HS-27A (cell line): ENCODE data around the gene CFI.
A peak's percentile ranks its signal among the peaks of the same experiment; 100 is the strongest.

Source experiments
- DNase-seq: peaks from one replicate; pipeline ENCODE4 v3.0.0-alpha.2; 2012; ENCODE audit warnings: low read depth, missing footprints

Gene CFI

DNA sequence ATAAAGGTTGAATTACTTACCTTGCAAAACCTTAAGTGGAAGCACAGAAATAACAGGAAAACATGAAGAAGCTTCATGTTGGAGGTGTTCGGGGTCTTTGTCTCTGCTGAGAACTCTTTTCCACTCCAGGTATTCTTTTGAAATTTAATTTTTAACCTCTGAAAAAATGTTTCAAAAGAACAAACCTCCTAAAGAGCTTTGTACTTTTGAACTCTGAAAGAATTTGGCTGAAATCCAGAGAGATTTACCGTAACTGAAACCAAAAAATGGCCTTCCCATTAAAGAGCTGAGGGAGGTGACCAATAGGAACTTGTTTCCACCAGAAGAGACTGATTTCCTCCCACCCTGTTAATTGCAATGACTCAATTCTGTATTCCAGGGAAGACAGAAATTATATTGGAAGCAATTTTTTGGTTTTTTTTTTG is at the start of gene CFI:
TSS of gene CFI (minus strand) at position 105 of the 425 bp plus-strand sequence. CDS start at position 77, 28 bp downstream.
- DNase-seq, result no peak

DNA sequence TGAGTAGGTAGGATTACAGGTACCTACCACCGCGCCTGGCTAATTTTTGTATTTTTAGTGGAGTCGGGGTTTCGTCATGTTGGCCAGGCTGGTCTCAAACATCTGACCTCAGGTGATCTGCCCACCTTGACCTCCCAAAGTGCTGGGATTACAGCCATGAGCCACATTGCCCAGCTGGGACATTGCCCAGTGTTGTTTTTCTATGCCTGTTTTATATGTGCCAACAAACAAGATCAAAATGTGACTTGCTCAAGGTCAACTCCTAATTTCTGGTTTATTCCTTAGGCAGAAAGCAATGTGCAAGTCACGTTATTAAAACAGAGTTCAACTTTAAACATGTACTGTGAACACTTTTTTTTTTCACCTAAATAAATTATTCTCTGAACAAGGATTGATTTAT is 48.8 kb upstream of the CFI start:
- no peak for DNase-seq

DNA sequence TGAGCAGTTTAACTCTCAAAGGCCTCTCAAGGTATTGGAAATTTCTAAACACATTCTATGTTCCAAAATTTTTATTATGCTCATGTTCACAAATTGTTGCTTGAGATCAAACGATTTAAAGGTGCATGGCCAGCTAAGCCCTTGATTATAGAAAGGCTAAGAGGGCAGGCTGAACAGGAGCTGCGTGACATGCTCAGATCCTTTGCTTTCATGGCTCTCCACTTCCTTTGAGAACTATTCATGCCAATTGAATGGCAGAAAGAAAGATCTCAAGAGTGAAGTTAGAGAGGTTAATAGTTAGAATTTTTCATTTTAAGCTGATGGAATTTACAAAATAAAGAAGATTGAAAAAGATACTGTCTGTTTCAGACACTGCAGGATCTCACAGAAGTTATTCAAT is 46.7 kb upstream of the CFI start:
- no peak for DNase-seq

DNA sequence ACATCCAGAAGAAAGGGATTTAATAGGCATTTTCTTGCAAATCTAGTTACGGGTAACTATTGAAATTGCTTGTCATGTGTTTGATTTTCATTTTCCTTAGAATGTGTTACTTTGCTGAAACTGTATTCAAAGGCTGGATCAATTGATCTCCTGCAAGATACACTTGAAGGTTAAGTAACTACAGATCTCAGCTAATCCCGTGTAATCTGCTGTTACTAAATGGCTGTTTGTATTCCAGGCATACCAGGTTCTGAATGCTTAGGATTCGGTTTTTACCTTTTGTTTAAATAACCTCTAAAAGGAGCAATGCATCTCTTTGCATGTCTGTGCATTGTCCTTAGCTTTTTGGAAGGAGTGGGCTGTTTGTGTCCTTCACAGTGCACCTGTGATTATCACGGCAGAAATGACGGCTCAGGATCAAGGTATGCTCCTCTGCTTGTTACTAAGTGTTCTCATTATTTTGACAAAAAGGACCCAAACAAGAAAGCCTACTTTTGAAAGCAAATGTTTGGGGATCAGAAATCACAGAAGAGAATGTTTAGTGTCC is 46.2 kb upstream of the CFI start, which contains the start of gene LRIT3:
TSS of gene LRIT3 (plus strand) at position 212 of the 547 bp plus-strand sequence. CDS start at position 307, 95 bp downstream.
- no peak for DNase-seq

DNA sequence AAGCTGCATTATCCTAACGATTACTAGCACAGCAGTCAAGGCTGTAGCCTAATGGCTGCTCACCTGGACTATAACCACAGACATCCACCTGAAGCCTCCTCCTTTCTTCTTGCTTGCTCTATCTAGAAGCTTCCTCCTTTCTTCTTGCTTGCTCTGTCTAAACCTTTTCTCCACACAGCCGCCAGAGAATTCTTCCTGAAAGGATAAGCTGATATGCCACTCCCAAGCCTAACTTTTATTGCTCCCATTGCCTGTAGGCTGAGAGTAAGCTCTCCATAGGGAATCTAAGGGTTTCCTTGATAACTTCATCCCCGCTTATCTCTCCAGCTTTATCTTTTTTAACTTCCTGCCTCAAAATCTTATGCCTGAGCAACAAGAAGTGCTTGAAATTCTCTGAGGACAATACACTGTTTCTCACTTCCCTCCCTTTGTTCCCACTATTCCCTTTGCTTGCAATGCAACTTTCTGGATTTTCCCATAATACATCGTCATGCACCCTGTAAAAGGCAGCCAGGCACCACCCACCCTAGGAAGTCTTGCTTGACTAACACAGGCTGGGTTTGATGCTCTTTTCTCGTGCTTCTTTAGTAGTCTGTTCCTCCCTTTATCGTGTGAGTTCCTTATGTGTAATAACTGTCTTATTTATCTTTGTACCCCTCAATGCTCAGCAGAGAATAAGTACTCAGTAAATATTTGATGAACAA is 44.7 kb upstream of the CFI start:
- no peak for DNase-seq

DNA sequence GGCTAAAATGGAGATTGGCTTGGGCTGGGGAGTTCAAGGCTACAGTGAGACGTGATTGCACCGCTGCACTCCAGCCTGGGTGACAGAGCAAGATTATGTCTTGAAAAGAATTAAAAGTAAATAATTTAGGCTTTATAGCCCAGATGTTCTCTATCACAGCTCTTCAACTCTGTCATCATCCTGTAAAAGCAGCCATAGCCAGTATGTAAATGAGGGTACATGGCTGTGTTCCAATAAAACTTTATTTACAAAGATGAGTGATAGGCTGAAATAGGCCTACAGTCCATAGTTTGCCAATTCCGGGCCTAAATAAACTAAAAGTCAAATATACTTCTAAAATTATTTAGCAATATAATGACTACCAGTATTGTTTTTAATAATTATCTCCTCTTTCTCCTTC is 35.2 kb upstream of the CFI start:
- DNase-seq, result no peak

DNA sequence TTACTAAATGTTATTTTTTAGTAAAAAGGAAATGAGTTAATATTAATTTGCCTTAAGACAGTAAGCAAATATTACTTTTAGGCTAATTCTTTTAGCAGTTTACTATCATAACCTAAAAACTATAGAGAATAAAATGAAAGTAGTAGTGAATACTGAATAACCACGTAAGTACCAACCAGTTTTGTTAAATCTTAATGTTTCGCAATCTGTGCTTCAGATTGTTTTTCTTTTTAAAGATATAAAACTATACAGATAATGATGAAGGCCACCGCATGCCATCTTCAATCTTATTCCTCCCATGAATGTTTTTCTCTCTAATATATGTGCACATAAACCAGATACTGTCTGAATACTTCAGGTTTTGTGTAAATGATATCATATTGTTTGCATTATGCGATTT is 32.0 kb upstream of the CFI start:
- DNase-seq, result no peak

DNA sequence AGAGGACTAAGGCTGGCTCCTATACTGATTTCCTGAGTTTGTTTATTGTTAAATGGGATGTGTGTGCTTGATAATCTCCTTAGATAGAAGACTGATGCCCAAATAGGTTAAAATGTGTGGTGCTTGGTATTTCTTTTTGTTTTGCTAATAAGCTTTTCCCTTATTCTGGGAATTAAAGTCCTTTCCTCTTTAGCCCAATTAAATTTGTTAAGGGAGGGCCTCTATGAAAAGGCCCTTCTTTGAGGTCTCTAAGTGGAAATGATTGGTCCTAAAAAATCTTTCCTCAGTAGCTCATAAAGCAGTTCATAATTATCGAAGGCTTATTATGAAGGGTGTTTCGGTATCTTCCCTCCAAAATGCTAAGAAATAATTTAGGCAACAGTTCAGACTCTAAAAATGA is 25.9 kb upstream of the CFI start, which contains the start of gene RRH:
TSS of gene RRH (plus strand) at position 301 of the 400 bp plus-strand sequence. CDS start at position 357, 56 bp downstream.
- DNase-seq, result no peak

DNA sequence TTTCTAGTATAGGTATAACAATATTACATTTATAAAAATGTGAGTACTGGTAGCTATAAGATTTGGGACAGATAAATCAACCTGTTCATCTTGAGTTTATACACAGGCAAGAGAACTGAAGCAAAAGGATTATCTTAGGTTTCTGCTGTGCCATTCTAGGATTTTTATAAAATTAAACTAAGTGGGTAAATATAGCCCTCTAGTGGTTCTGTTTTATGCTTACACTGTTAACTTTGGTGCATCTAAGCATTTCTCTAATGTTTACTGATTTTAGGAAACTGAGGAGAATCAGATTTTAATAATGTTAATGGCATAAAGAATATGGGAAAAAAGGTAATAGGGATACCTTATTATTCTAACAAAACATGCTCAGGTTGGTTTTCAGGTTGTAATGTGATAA is 24.9 kb upstream of the CFI start:
- DNase-seq, result no peak

DNA sequence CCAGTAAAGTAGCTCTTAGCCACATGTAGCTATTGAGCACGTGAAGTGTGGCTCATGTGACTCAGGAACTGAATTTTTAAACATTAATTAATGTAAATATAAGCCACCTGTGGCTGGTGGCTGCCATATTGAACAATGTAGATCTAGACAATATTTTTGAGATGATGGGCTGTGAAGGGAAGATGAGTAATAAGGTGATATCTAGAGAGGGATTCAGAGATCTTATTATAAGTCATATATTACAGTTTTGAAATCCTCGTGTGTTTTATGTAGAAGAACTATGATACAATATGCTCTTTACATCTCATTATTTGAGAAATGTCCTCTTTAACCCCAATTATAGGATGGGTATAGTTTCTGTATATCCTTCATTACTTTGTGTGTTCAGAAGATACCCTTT is 19.4 kb upstream of the CFI start:
- no peak for DNase-seq

DNA sequence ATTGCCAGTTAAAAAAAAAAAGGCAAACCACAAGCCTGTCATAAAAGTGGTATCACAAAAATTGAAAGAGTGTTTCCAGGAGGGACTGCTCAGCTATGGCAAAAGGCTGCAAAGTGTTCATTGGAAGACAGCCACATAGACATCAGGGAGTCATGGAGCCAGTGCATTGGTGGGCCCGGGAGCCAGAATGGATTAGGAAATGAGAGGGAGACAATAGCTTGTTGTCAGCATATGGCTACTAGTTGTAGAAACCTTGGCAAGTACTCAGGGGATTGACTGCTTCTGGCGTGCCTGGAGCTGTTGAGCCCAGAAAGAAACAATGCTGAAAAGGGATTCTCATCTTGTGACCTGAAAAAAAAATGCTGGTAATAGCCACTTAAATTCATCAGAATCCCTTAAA is 18.8 kb upstream of the CFI start:
- DNase-seq, result no peak

DNA sequence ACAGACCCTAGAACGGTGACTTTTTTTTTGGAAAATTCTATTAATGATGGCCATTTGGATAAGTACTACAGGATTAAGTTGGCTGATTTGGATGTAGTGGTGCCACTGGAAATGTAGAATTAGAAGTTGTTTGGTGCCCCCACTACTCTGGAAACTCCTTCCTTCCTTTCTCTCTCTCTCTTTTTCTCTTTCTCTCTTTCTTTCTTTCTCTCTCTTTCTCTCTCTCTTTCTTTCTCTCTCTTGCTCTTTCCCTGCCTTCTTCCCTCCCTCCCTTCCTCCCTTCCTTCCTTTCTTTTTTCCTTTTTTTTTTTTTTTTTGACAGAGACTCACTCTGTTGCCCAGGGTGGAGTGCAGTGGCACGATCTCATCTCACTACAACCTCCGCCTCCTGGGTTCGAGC is 16.5 kb upstream of the CFI start:
- no peak for DNase-seq

DNA sequence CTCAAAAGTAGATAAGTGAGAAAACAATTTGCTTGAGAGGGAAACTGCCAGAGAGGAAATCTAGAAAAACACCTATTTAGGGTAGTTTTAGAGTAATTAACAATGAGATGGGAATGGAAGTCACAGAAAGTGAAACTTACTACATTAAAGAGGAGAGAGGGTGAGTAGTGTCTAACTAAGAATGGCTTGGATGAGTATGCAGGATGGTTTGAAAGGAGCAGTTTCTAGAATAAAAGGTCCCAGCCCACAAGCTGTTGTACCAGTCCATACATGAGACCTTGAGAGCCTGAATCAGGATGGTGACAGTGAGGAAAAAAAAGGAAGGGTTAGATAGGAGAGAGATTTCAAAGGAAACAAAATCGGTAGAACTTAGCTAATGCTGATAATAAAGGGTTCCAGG is 15.1 kb upstream of the CFI start:
- DNase-seq, result no peak

DNA sequence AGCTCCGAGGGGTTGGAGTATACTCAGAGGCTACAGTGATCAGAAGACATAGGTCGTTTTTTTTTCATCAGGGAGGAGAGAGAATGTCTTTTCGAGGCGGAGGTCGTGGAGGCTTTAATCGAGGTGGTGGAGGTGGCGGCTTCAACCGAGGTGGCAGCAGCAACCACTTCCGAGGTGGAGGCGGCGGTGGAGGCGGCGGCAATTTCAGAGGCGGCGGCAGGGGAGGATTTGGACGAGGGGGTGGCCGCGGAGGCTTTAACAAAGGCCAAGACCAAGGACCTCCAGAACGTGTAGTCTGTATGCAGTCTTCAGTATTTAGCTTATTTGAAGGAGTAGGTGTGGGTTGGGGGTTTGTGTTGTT is 14.3 kb upstream of the CFI start:
- DNase-seq, result no peak

DNA sequence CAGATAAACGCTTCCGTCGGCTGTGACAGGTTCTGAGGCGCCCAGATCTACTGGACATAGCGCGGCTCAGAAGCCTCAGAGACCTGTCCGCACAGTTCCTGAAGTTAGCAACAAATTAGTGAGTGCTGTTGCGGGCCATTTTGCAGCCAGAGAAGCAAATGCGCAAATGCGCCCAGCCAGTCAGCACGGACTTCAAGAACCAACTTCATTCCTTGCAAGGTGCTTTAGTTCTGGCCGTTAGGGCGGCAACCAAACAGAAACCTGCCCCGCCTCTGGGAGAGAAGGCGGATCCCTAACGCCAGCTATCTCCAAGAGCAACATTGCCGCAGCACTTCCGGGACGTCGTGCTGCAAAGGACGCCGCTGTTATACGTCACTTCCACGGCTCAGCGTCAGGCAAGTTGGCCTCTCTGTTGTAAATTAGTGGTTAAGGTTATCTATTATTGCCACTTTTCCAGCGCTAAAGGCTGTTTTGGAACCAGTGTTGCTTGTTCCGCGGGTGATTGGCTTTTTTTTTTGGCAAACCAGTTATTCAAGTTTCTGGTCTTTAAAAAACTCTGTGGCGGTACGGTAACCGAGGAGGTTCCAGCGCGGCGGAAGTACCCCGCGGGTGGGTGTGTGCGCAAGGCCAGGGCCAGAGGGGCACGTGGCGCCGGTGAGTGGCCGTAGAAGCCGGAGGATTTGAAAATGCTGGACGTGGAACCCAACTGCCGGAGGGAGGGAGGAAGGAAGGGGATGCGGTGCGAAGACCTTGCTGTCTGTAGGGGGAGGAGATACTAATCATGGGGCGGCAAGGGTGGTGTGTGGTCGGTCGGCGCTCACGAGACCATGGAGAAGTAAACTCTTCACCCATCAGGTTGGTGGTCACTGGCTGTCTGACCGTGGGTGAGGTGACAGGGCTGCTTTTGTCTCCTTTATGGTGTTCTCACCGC is 13.6 kb upstream of the CFI start, which contains the start of gene GAR1:
TSS of gene GAR1 (plus strand) at position 612 of the 931 bp plus-strand sequence. CDS start 403 bp downstream, outside the sequence.
- peak; percentile 92 for DNase-seq

DNA sequence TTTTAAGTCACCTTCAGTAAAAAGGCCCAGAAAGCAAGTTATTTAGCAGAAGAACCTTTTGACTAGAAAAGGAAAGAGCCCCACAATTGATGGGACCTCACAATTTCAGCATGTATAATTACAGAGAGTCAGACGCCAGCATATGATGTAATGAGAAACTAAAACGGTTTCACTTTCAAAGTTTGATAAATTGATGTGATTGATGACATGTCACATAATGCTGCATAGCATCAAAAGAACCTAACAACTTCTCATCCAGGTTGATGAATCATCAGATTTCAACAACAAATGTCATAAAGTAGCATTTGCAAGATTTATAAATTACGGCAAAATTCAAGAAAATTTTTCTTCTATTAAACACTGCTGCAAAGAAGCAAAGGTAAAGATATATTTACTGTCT is 9.9 kb upstream of the CFI start:
- no peak for DNase-seq

DNA sequence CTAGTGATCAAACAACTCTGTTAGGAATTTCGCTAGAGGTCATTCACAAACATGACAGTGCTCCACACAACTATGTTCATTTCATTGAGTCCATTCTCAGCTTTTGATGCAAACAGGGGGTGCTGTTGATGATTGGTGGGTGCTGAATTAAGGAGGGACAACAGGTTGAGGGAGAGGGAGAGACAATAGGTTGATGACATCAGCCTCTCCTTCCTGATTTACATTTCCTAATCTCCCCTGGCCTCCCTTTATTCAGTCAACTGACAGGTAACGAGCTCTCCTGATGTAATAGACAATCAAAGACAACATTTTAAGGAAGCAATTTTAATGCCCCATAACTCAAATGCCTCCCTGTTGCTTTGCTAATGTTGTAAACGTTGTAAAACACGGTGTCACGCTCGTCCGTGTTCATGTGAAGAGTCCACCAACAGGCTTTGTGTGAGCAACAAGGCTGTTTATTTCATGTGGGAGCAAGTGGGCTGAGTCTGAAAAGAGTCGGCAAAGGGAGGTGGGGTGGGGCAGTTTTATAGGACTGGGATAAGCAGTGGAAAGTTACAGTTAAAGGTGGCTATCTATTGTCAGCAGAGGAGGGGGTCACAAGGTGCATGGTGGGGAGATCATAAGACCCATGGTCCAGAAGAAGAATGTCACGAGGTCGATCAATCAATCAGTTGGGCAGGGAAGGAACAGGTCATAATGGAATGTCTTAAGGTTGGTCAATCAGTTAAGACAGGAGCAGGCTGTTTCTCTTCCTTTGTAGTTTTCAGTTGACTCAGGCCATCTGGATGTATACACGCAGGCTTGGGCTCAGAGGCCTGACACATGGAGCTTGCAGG is 9.0 kb upstream of the CFI start:
- no peak for DNase-seq

DNA sequence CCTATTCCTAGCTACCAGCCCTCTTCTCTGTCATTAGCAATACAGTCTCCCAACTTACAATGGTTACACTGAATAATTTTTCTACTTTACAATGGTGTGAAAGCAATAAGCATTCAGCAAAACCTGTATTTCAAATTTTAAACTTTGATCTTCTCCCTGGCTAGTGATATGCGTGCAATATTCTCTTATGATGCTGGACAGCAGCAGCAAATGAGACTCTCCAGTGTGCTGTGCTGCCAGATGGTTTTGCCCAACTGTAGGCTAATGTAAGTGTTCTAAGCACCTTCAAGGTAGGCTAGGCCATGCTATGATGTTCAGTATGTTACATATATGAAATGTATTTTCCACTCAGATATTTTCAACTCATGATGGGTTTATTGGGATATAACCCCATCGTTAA is 7.9 kb upstream of the CFI start:
- no peak for DNase-seq

DNA sequence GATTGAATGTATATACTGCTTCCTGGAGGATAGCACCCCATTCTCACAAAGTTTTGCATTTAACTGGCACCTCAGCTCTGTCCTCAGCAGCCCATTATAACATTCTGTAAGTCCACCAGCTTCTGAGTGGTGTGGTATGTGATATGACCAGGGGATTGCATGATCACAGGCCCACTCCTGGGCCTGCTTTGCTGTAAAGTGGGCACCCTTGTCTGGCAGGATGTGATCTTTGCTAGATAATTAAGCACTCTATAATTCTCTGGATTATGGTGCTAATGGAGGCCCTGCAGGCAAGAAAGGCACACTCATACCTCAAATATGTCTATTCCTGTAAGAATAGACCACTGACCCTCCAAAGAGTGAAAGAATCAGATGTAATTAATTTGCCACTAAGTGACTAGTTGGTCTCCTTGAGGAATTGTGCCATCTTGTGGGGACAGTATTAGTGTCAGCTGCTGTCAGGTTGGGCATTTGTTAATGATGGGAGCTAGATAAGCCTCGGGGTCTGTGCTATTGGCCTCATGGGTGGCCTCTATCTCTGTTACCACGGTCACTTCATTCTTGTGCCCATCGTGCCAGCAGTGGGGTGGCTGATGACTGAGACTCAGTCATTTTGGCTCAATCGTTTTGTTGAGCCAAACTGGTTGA is 2.2 kb upstream of the CFI start:
- DNase-seq, result no peak

DNA sequence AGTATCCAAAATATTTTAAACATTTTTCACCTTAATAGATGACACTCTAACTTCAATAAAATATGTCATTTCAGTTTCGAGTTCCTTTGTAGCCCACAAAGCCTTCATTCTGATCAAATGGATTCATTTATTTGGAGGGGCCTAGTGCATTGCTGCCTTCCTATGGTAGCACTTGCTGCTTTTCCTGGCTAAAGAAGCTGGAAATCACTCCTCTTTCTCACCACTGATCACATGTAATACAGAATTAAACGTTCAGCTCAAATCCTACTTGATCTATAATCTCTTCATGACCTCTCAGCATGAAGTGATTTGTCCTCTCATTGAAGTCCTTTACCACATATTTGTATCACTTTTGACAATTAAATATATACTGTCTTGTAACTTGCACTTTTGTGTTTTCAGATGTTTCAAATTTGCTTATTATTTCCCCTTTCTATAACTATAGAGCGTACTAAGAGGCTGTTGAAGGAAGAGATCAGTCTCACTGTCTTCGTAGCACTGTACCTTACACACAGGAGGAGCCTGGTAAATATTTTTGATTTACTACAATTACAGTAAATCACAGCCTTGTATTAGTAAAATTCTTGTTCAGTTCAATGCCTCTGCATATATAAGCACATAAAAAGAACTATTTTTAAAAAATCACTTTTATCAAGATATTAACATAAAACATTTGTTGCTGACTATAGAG is 555 bp downstream of the CFI start:
- no peak for DNase-seq

DNA sequence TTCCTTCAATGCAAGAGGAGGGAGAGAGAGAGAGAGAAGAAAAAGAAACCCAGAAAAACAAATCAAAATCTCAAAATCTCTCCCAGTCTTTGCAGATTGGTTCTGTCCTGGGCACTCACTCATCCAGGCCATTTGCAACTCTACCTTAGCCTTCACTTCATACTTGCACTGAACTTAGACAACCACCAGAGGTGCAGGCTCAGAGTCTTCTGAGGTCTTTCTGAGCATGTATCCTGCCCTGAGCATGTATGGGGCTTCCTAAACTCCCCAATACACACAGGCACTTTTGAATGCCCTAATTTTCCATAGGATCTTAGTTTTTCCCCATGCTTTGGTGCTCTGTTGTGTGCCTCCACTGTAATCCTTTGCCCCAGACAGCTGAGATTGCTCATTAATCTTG is 2.9 kb downstream of the CFI start:
- no peak for DNase-seq
